Activated CD8-positive, alpha-beta T cell treated with anti-CD3 and anti-CD28 coated beads for 36 hours (primary cell): ENCODE results near the gene TP73. TPM values are rescaled to one million over a fixed set of nuclear protein-coding genes. Genes with fewer than 3 reads are reported as not detected.

Experiments
- ATAC-seq: fragments of 200-7000 bp; cut with Tn5 transposase; one replicate; pipeline ENCODE4 v1.10.0; 2021; ENCODE audit warnings: mild to moderate bottlenecking, moderate library complexity
- CTCF ChIA-PET: fragments of 350-600 bp; sonication (Branson Sonifier 250); formaldehyde crosslinking; loops from one replicate; lab custom pipeline; 2021; ENCODE audit warnings: antibody characterized with exemption; lab: Charles Lee
- POLR2A ChIA-PET: fragments of 350-600 bp; sonication (Branson Sonifier 250); formaldehyde crosslinking; loops from one replicate; lab custom pipeline; 2021; ENCODE audit warnings: antibody characterized with exemption; lab: Charles Lee
- DNase-seq: peaks from one replicate; pipeline ENCODE4 v3.0.0-alpha.2; 2020
- H3K27ac Mint-ChIP-seq: one replicate; pipeline ENCODE4 v1.8.0; 2021; ENCODE audit warnings: mild to moderate bottlenecking, mixed read lengths
- H3K27me3 Mint-ChIP-seq: one replicate; pipeline ENCODE4 v1.8.0; 2021; ENCODE audit warnings: mixed read lengths
- H3K36me3 Mint-ChIP-seq: one replicate; pipeline ENCODE4 v1.8.0; 2021; ENCODE audit warnings: low read depth, mixed read lengths
- H3K4me1 Mint-ChIP-seq: one replicate; pipeline ENCODE4 v1.8.0; 2021; ENCODE audit warnings: low read depth, mixed read lengths
- H3K4me3 Mint-ChIP-seq: one replicate; pipeline ENCODE4 v1.8.0; 2021; ENCODE audit warnings: mild to moderate bottlenecking, moderate library complexity, mixed read lengths
- H3K9me3 Mint-ChIP-seq: one replicate; pipeline ENCODE4 v1.8.0; 2021; ENCODE audit warnings: mixed read lengths
- intact Hi-C: fragments of 100-400 bp; cut with micrococcal nuclease; formaldehyde crosslinking; loops from one replicate; pipeline ENCODE4 v1.10.0; 2022
- total RNA-seq, 2 experiments: library from RNA; stranded (reverse); gene quantifications; one replicate each; pipeline ENCODE4 v1.2.3, GENCODE V29; 2021
- TF ChIP-seq, protein P1 (sequence below): fragments of 200-600 bp; IDR thresholded peaks from one replicate; pipeline ENCODE4 v1.8.0; 2022; ENCODE audit warnings: antibody characterized with exemption, mild to moderate bottlenecking

TP73 gene
- total RNA-seq, 2 experiments from 2014 or later: 0.60 to 0.68 TPM

DNA sequence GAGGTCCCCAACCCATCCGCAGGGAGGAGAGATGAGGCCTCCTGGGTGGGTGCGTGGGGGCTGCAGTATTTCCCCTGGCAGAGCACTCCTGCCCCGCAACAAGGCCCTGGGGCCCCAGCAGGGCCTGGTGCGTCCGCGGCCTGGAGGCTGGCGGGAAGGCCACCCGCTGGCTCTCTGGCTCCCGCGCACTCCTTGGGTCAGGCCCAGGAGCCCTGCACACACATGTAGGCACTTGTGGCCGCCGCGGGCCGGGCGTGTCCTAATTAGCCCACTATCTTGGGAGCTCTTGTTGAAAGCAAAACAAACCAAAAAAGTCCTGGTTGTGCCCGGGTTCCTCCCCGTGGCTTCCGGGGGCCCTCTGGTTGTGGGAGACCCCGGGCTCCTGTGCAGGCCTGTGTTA, 50.2 kb downstream of the TP73 start:
- ChIA-PET CTCF (no interaction called here), POLR2A (no interaction called here)
- ATAC-seq (no peak), DNase-seq (no peak)
- H3K36me3 Mint-ChIP-seq: no peaks in the 10 kb centered on the region
- no peaks in the 10 kb centered on the region for H3K9me3 Mint-ChIP-seq
- TF ChIP-seq, protein P1, sequence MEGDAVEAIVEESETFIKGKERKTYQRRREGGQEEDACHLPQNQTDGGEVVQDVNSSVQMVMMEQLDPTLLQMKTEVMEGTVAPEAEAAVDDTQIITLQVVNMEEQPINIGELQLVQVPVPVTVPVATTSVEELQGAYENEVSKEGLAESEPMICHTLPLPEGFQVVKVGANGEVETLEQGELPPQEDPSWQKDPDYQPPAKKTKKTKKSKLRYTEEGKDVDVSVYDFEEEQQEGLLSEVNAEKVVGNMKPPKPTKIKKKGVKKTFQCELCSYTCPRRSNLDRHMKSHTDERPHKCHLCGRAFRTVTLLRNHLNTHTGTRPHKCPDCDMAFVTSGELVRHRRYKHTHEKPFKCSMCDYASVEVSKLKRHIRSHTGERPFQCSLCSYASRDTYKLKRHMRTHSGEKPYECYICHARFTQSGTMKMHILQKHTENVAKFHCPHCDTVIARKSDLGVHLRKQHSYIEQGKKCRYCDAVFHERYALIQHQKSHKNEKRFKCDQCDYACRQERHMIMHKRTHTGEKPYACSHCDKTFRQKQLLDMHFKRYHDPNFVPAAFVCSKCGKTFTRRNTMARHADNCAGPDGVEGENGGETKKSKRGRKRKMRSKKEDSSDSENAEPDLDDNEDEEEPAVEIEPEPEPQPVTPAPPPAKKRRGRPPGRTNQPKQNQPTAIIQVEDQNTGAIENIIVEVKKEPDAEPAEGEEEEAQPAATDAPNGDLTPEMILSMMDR: no peak
- H3K4me3 Mint-ChIP-seq: no peak overlapping the region
- H3K27ac Mint-ChIP-seq: no peak overlapping the region
- intact Hi-C loops: no loop called here
- peaks cover 4% of the 10 kb centered on the region for H3K4me1 Mint-ChIP-seq
- H3K27me3 Mint-ChIP-seq: peaks cover 9% of the 10 kb centered on the region

DNA sequence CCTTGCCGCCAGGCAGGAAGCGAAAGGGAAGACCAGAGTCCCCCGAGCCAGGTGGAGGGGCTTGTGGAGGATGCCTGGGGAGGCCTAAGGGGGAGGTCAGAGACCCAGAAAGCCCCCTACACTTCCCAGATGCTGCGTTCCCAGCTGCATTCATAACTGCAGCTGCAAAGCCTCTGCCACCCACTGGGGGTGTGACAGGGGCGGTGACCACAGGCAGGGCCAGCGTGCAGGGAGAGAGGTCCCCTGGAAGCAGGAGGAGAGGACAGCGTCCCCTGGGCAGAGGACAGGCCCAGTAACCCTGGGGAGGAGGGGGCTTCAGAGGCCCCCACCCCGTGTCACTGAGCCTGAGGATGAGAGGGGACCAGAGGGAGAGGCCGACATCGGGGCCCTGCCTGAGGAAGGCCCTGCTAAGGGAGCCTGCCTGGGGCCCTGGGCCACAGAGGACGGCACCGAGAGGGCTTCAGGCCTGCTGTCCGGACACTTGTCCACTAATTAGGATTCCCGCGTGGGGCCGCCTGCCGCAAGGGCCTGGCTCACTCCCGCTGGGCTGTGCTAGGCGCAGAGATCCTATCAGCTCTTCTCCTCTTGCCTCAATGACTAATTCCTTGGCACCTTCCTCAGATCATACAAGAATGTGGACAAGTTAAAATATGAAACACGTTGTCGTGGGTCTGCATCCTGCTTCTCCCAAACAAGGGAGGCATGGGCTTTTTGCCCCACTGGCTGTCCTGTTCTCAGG, 50.8 kb downstream of the TP73 start:
- no peak for DNase-seq
- no peak for ATAC-seq
- CTCF ChIA-PET: interaction anchor here (1.2 kb wide), 1 partner anchor 19 kb away, joined by 3 read pairs; no protein-coding TSS in a partner anchor
- intact Hi-C loops: no loop called here
- H3K27me3 Mint-ChIP-seq: peaks cover 12% of the 10 kb centered on the region
- no peak overlapping the region for H3K4me3 Mint-ChIP-seq
- peaks cover 4% of the 10 kb centered on the region for H3K4me1 Mint-ChIP-seq
- TF ChIP-seq, protein P1: no peak
- POLR2A ChIA-PET: no interaction called here
- no peaks in the 10 kb centered on the region for H3K9me3 Mint-ChIP-seq
- H3K27ac Mint-ChIP-seq: no peak overlapping the region
- no peaks in the 10 kb centered on the region for H3K36me3 Mint-ChIP-seq

DNA sequence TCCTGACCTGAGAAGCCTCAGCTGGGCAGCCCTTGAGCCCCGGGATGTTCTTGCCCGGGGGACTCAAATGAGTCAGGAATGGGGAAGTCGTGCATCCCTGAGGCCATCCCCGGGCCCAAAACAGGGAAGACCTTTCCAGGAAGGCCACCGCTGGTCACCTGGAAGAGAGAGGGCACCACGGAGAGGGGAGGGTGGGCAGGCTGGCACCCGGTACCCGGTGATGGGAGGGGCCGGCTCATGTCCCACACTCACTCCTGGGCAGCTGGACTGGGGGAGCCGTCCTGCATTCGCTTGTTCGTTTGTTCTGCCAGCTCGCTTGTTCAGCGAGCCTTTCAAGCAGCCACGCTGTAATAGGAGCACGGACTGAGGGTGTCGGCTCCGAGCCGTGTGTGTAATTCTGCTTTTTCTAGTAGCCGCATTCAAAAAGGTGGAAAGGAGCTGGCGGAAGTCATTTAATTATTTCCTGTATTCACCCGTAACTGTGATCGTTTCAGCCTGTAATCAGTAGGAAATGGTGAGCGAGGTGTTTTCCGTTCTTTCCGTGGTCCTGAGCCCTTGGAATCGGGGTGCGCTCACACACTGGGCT, 51.6 kb downstream of the TP73 start:
- POLR2A ChIA-PET: no interaction called here

DNA sequence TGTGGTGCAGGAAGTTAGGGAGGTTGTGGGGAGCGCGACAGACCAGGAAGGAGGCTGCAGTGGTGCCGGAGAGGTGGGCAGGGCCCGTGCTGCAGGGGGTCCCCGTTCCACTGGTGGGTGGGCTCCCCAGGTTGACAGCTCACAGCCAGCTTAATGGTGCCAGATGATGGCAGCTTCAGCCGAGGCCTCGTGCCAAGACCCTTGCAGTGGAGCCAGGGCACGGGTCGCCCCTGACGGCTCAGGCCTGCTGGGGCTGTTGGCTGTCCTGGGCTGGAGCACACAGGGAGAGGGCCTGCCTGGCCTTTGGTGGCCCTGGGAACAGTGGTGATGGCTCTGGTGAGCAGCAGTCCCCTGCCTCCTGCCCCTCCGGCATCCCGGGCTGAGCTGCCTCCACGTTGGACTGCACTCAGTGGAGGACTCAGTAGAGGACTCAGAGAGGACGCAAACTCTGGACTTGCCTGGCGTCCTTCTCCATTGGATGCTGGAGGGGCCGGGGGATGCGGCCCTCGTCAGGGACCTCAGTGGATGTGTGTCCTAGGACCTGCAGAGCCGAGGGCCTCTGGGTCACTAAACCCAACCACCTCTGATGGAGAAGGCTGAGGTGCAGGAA, 53.1 kb downstream of the TP73 start:
- TF ChIP-seq, protein P1: no peak
- no peak for ATAC-seq
- CTCF ChIA-PET: interaction anchor here (1.0 to 1.3 kb wide), 2 partner anchors 10 to 19 kb away, joined by 3 read pairs; no protein-coding TSS in a partner anchor
- intact Hi-C loops: no loop called here
- H3K4me1 Mint-ChIP-seq: peaks cover 4% of the 10 kb centered on the region
- H3K4me3 Mint-ChIP-seq: no peak overlapping the region
- no peaks in the 10 kb centered on the region for H3K9me3 Mint-ChIP-seq
- POLR2A ChIA-PET: no interaction called here
- DNase-seq: no peak
- no peak overlapping the region for H3K27ac Mint-ChIP-seq
- no peaks in the 10 kb centered on the region for H3K36me3 Mint-ChIP-seq
- peaks cover 9% of the 10 kb centered on the region for H3K27me3 Mint-ChIP-seq

More for the DNA sequence above, 51.6 kb downstream of the TP73 start:
- Mint-ChIP-seq H3K36me3 (no peaks in the 10 kb centered on the region), H3K27ac (no peak overlapping the region), H3K4me3 (no peak overlapping the region), H3K4me1 (peaks cover 4% of the 10 kb centered on the region), H3K27me3 (peaks cover 10% of the 10 kb centered on the region), H3K9me3 (no peaks in the 10 kb centered on the region)
- no peak for DNase-seq
- TF ChIP-seq, protein P1: no peak
- ATAC-seq: no peak
- intact Hi-C loops: no loop called here
- CTCF ChIA-PET: interaction anchor here (1.2 kb wide), 1 partner anchor 20 kb away, joined by 3 read pairs; no protein-coding TSS in a partner anchor
